RWPE1 (cell line): ENCODE results near the gene GSE1.

Source experiments
- CTCF ChIA-PET: fragments of 350-600 bp; sonication (Branson Sonifier 250); formaldehyde crosslinking; extraction: SDS; loops from one replicate; lab custom pipeline; 2021; lab: Yijun Ruan, JAX
- POLR2A ChIA-PET: fragments of 400-600 bp; formaldehyde crosslinking; extraction: SDS; loops from one replicate; lab custom pipeline; 2020; ENCODE audit warnings: antibody characterized with exemption; ENCODE audit not compliant: low non-redundant PET; lab: Yijun Ruan, JAX
- DNase-seq: peaks from one replicate; pipeline ENCODE4 v3.0.0; 2012; ENCODE audit warnings: low spot score
- H3K27ac ChIP-seq: fragments of 450-650 bp; 2 replicates; pipeline ENCODE4 v1.5.1; 2017
- TF ChIP-seq, protein P1 (sequence below): fragments of 450-650 bp; conservative IDR thresholded peaks from 2 replicates; pipeline ENCODE4 v1.5.1; 2017; ENCODE audit warnings: low read depth, mild to moderate bottlenecking

The GSE1 gene

DNA sequence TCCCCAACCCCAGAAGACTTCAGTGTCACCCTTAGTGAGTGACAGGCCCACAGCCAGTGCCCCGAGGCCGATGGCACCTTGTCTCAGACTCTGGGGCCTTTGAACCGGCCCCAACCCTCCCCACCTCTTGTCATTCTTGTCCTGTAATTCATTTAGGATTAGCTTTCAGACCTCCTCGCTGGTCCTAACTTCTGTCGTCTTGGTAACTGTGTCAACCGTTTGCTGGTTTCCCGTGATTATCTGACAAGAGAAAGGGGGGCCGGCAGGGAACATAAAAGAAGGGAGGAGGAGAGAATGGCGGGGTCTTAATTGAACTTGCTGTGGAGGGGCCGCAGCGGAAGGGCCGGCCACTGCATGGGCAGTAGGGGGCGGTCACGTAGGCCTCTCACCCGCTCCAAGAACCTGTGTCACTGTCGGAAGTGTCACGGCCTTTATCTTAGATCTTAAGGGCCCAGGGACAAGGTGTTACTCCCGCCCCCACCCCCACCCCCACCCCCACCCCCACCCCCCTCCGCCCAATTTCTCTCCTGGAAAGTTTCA is 46.5 kb upstream of the GSE1 start:
- ChIA-PET CTCF (no interaction called here), POLR2A (no interaction called here)
- DNase-seq, result no peak
- H3K27ac ChIP-seq, result no peak overlapping the region
- TF ChIP-seq, protein P1, sequence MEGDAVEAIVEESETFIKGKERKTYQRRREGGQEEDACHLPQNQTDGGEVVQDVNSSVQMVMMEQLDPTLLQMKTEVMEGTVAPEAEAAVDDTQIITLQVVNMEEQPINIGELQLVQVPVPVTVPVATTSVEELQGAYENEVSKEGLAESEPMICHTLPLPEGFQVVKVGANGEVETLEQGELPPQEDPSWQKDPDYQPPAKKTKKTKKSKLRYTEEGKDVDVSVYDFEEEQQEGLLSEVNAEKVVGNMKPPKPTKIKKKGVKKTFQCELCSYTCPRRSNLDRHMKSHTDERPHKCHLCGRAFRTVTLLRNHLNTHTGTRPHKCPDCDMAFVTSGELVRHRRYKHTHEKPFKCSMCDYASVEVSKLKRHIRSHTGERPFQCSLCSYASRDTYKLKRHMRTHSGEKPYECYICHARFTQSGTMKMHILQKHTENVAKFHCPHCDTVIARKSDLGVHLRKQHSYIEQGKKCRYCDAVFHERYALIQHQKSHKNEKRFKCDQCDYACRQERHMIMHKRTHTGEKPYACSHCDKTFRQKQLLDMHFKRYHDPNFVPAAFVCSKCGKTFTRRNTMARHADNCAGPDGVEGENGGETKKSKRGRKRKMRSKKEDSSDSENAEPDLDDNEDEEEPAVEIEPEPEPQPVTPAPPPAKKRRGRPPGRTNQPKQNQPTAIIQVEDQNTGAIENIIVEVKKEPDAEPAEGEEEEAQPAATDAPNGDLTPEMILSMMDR, result no peak

- no peak for DNase-seq
- H3K27ac ChIP-seq, result no peak overlapping the region
- TF ChIP-seq, protein P1, result no peak
- POLR2A ChIA-PET, result no interaction called here
- CTCF ChIA-PET, result interaction anchor here (0.5 kb wide), 1 partner anchor 19 kb away, joined by 4 read pairs; no protein-coding TSS in a partner anchor
Observed at GRCh38 chr16:85567101-85567866, 45.8 kb upstream of the GSE1 start.

DNA sequence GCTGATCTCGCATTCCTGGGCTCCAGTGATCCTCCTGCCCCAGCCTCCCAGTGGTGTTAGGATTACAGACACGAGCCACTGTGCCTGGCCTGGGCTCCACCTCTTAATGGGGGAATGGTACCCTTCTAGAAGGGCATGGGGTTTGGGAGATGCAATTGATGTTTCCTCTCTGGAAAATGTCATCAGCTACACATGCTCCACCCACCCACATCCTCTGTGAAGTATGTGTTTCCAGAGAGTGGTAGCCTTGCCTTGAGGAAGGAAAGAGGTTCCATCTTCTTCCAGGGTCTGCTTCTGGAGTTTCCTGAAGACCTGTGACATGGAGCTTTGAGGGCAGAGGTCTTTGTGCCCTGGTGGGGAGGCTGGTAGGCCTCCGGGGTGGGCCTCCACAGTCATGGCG is 45.2 kb upstream of the GSE1 start:
- DNase-seq, result no peak
- no peak overlapping the region for H3K27ac ChIP-seq
- POLR2A ChIA-PET, result no interaction called here
- TF ChIP-seq, protein P1, result no peak
- CTCF ChIA-PET, result no interaction called here

DNA sequence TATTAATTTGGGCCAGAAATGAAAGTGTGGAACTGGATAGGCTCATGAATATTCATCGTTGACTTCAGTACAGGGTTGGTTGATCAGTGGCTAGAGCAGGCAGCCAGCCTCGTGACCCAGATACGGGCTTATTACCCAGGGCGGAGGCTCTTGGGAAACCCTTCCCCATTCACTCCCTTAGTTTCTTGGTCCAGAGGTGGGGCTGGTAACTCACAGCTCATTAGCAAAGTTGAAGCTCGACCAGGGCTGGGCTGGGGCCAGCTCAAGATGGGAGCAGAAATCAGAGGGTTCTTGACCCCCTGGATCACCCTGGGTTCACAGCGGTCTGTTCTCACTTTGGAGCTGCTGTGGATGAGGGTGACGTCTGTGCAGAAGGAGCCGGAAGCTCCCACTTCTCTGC is 44.6 kb upstream of the GSE1 start:
- no peak for DNase-seq
- TF ChIP-seq, protein P1, result no peak
- POLR2A ChIA-PET, result no interaction called here
- H3K27ac ChIP-seq, result no peak overlapping the region
- CTCF ChIA-PET, result no interaction called here

- CTCF ChIA-PET, result interaction anchor here (0.6 kb wide), 1 partner anchor 135 kb away, joined by 3 read pairs; no protein-coding TSS in a partner anchor
- TF ChIP-seq, protein P1, result no peak
- no peak overlapping the region for H3K27ac ChIP-seq
Observed at GRCh38 chr16:85569039-85569614, 44.0 kb upstream of the GSE1 start.

DNA sequence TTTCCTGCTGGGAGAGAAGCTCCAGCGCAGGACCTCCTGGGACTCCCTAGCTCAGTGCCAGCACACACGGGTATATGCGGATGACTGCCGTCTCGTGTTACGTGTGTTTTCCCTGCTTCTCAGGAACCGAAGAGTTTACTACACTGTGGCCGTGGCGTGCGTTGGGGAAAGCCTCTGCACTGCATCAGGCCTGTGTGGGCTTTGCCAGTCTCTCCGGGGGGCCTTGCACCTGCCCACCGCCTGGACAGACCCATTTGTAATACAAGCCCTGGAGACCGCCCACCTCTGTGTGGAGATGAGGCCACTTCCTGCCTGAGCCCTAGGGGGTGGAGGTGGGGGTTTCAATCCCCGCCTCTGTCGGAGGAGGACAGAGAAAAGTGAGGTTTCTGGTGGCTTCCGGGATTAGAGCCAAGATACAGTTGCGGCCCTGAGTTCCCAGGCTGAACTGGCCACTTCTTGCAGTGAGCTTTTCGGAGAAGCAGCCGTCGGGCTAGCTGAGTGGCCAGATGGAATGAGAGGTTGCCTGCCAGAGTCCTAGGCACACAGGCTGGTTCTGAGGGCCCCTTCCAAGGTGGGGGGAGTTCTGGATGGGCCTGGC is 43.4 kb upstream of the GSE1 start:
- no peak for DNase-seq
- ChIA-PET POLR2A (no interaction called here), CTCF (interaction anchor here (0.6 to 0.7 kb wide), 2 partner anchors 135 to 268 kb away, joined by 3 read pairs; no protein-coding TSS in a partner anchor)
- TF ChIP-seq, protein P1, result no peak
- H3K27ac ChIP-seq, result peak overlapping the region; percentile 8; the same call in 1 of the 2 replicates

More at GRCh38 chr16:85569039-85569614, 44.0 kb upstream of the GSE1 start:
- POLR2A ChIA-PET, result no interaction called here
- no peak for DNase-seq
